ENCODE measurements around the gene NAP1L4. TPM values are rescaled to one million over a fixed set of nuclear protein-coding genes. Genes with fewer than 3 reads are reported as not detected.
"Not testable (repeated sequence)": the region's sequence is repeated elsewhere in the genome, so short reads cannot be mapped to it uniquely, and the experiment has no call there.

NAP1L4 gene
- total RNA-seq, 1 donor from 2014 or later, result 154 TPM

DNA sequence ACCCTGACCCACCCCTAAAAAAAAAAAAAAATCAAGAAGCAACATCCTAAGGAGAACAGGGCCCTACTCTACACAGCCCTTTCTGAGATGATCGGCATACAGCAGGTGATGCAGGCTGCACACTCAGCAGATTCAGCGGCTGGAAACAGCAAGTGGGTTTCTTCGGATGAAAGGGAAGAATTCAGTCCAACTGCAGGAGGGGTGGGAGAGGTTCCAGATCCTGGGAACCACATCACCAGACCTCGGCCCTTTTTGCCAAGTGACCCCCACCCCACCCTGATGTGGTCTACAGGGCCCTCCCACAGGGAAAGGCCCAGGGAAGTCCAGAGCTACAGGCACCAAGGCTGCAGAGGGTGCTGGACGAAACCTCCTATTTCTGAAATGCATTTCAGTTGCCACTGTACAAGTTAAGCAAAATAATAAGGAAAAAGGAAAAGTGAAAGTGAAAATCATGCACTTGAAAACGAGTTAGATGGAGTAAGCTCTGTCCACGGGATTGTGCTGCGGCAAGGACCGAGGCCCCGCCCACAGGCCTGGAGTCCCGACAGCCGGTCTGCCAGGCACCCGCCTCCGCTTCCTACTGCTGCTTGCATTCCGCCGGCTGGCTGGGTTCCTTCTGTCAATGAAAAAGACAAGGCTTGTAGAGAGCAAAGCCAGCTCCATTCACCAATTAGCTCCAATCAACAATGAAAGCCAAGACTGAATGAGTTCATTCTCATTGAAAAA lies 46.9 kb downstream of the NAP1L4 start:
- DNase-seq (peak; percentile 95), ATAC-seq (ENCODE audit: poor library complexity) (peak; percentile 88)
- intact Hi-C loops (cut with DNase I), result no loop called here

DNA sequence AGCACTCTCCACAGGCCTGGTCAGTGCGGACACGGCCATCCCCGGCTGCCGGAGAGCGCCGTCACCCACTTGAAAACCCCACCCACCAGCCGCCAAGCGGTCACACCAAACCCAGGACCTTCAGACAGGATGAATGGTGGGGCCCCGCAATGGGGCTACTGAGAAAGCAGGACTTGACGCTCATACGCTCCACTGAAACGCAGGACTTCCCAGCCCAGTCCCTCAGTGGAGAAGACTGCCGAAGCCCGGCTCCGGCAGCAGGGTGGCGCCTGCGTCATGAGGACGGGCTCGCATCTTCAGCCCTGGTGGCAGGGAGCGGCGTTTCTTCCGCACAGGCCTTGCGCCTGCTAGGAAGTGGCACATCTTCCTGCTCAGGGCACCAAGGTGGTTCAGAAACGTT lies 47.6 kb downstream of the NAP1L4 start:
- no peak for DNase-seq
- ATAC-seq (ENCODE audit: poor library complexity), result no peak
- intact Hi-C loops (cut with DNase I), result no loop called here

DNA sequence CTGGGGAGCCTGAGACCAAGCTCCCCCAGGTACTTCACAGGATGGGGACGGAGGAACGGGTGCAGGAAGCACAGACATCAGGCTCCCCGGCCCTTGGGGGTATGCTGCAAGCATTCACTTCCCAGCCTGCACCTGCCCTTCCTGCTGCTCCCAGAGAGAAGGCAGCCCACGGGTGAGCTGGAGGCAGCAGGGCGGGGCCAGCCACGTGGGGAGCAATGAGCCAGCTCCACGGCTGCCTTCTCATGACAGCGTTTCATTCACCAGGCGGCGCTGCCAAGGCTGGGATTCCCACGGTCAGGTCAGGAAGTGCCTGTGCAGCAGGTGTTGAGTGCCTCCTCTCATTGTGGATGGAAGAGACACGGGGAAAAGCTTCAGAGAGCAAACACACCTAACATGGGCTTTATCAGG lies 48.4 kb downstream of the NAP1L4 start:
- DNase-seq, result no peak

GRCh38 chr11:2942872-2943710 lies 49.0 kb downstream of the NAP1L4 start:
- no peak for DNase-seq
- intact Hi-C loops (cut with DNase I), result no loop called here
- no peak for ATAC-seq (ENCODE audit: poor library complexity)

More for the DNA sequence above, 48.4 kb downstream of the NAP1L4 start:
- intact Hi-C loops (cut with DNase I), result no loop called here
- no peak for ATAC-seq (ENCODE audit: poor library complexity)

GRCh38 chr11:2942447-2942846 lies 49.7 kb downstream of the NAP1L4 start:
- ATAC-seq (ENCODE audit: poor library complexity), result no peak

DNA sequence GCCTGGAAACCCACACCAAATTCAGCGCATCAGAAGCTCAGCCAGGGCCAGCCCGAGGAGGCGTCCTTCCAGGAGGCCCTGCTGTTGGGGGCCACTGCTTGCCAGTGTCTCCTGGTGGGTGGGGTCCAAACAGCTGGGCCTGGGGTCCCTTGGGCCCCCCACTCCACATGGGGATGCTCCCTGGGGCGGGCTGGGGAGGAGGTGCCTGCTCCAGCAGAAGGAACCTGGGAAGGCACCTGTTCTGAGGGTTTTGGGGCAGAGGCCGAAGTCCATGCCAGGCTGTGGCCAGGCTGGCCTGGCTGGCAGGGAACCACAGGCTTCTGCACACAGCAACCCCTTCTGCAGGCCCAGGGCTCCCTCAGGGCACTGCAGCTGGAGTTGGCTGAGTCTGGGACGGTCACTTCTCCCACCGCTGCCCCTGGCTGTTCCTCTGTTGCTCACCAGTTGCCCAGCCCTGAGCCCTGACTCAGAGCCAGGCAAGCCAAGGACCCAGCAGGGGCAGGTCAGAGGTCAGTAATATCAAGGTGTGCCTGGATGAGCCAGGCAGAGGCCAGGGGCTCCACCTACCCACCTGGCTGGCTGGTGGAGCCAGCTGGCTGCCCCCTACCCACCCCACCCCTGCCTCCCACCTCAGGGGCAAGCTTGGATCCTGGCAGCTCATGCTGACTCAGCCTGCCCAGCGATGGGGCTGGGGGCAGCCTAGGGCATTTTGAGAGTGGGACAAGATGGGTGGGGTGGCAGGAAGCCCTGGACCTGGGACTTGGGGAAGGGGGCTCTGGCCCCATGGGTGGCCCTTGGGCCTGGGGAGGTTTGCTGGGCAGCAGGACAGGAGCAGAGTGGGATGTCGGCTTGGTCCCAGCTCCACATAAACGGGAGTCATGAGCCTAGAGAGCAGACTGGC lies 51.0 kb downstream of the NAP1L4 start:
- peak; percentile 48 for DNase-seq
- peak; percentile 35 for ATAC-seq (ENCODE audit: poor library complexity)
- intact Hi-C loops (cut with DNase I), result no loop called here

More at GRCh38 chr11:2942447-2942846, 49.7 kb downstream of the NAP1L4 start:
- DNase-seq, result no peak
- intact Hi-C loops (cut with DNase I), result no loop called here

GRCh38 chr11:2940147-2940920 lies 51.8 kb downstream of the NAP1L4 start:
- DNase-seq, result peak; percentile 78
- ATAC-seq (ENCODE audit: poor library complexity), result peak; percentile 74
- intact Hi-C loops (cut with DNase I), result no loop called here

- DNase-seq; ATAC-seq (ENCODE audit: poor library complexity); intact Hi-C loops (cut with DNase I): not testable (repeated sequence)
Observed at GRCh38 chr11:2938458-2939418, 53.4 kb downstream of the NAP1L4 start.

GRCh38 chr11:2937641-2938457 lies 54.3 kb downstream of the NAP1L4 start:
- DNase-seq; ATAC-seq (ENCODE audit: poor library complexity); intact Hi-C loops (cut with DNase I): not testable (repeated sequence)

GRCh38 chr11:2934611-2935239 lies 57.4 kb downstream of the NAP1L4 start:
- DNase-seq (no peak), ATAC-seq (ENCODE audit: poor library complexity) (no peak)
- intact Hi-C loops (cut with DNase I), result no loop called here

DNA sequence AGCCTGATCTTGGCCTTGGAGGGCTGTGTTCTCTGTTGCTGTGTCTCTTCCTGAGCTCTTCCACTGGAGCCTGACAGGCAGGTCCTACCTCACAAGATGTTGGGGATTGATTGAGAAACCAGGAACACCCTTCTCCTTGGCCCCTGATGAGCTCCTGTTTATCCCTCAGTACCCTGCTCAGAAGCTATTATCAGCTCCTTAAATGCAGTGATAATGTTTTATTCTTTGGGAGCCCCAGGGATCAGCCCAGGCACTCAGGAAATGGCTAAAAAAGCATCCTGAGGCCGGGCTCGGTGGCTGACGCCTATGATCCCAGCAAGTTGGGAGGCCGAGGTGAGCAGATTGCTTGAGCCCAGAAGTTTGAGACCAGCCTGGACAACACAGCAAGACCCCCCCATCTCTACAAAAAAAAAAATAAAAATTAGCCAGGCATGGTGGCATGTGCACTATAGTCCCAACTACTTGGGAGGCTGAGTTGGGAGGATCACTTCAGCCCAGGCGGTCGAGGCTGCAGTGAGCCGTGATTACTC lies 58.0 kb downstream of the NAP1L4 start:
- intact Hi-C loops (cut with DNase I), result no loop called here
- DNase-seq, result no peak
- ATAC-seq (ENCODE audit: poor library complexity), result no peak

DNA sequence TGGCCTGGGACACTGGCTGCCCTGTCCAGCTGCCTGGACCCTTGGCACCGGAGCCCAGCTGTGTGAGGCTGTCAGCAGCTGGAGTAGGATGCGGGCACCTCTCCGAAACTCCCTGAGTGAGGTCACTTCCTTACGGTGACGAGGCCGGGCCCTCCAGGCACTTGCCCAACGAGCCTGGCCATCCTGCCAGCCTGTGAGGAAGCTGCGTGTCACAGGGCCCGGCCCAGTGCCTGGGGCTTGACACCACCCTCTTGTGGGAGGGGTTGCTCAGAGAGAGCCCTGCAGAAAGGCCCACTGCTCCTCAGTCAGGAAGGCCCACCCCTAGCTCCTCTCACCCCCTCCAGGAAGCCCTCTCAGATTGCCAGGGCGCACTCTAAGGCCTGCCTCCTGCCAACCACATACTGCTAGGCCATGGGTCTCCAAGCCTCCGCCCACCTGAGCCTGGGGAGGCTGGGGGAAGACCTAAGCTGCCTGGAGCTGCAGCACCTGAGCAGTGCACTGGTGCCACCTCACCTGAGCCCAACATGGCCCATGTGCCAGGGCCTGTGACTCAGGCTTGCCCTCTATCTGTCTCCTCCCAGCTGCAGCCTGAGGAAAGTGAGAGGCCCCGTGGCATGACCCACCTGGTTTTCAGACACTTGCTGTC lies 58.6 kb downstream of the NAP1L4 start:
- intact Hi-C loops (cut with DNase I), result no loop called here
- DNase-seq (peak; percentile 87), ATAC-seq (ENCODE audit: poor library complexity) (peak; percentile 48)

GRCh38 chr11:2932850-2933251 lies 59.3 kb downstream of the NAP1L4 start:
- peak; percentile 32 for DNase-seq
- intact Hi-C loops (cut with DNase I), result no loop called here

DNA sequence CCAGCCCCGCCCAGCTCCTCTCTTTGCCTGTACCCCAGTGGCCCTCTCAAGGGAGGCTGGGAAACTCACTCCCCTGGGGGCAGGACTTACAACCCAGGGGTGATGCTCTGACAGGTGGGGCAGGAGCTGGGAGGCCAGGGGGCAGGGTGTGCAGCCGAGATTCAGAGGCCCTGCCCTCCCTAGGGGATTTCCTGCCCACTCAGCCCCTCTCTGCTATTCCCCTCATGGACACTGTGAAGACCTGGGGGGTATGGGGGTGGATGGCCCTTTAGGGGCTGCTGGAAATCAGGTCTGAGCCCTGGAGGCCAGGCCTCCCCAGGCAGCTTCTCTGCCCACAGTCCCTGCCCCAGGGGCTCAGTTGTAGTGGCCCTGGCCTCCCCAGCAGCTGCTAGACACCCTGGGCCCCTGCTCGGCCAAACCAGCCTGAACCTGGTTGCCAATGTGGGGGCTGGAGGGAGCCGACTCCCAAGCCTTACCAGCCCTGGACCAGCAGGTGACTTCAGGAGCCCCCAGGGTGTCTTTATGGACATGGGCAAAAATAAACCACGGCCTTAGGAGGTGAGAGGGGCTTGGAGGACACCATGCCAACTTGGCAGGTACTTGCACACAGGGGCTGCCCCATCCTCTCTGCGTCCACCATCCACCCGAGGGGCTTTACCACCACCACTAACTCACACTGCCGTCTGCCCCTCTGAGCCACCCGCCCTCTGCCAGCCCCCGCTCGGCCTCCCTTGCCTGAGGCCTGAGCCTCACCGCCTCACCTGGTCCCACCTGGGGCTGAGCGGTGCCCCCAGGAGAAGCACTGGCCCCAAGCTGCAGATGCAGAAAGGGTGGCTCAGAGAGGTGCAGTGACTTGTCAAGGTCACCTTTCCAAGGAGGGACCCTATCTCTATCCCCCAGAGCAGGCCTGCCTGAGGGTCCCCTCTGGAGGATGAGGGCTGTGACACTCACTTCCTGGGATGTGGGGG lies 60.1 kb downstream of the NAP1L4 start:
- intact Hi-C loops (cut with DNase I), result no loop called here
- DNase-seq (peak; percentile 27), ATAC-seq (ENCODE audit: poor library complexity) (no peak)

More at GRCh38 chr11:2932850-2933251, 59.3 kb downstream of the NAP1L4 start:
- ATAC-seq (ENCODE audit: poor library complexity), result no peak

Measured in Right ventricle myocardium superior (tissue), 1 donor.